MCF 10A (cell line): ENCODE results near the gene SPACDR. TPM values are rescaled to one million over a fixed set of nuclear protein-coding genes. Genes with fewer than 3 reads are reported as not detected.

ENCODE experiments used
- BruUV-seq: library from RNA; stranded (reverse); fragments of 400-500 nt; replicated peaks from 2 replicates; lab custom pipeline; 2021; lab: Mats Ljungman, UMichigan
- CTCF ChIA-PET: fragments of 300-600 bp; sonication (Branson Sonifier 250); formaldehyde crosslinking; extraction: SDS; loops from one replicate; lab custom pipeline; 2021; ENCODE audit warnings: antibody characterized with exemption, inconsistent platforms; lab: Yijun Ruan, JAX
- POLR2A ChIA-PET: fragments of 300-600, 350-650 bp; sonication (Branson Sonifier 250); formaldehyde crosslinking; extraction: SDS; loops from one replicate; lab custom pipeline; 2020; ENCODE audit warnings: antibody characterized with exemption, inconsistent platforms; lab: Yijun Ruan, JAX
- DNase-seq: peaks from one replicate; pipeline ENCODE4 v3.0.0-alpha.2; 2018; ENCODE audit not compliant: unreplicated experiment
- H3K27ac Mint-ChIP-seq: one replicate; pipeline ENCODE4 v1.8.0; 2022; ENCODE audit warnings: mild to moderate bottlenecking, low read depth, mixed read lengths; ENCODE audit not compliant: unreplicated experiment
- H3K27me3 Mint-ChIP-seq: one replicate; pipeline ENCODE4 v1.8.0; 2022; ENCODE audit warnings: mixed read lengths; ENCODE audit not compliant: insufficient read depth, unreplicated experiment
- H3K36me3 Mint-ChIP-seq: one replicate; pipeline ENCODE4 v1.8.0; 2022; ENCODE audit warnings: mild to moderate bottlenecking, moderate library complexity, mixed read lengths; ENCODE audit not compliant: insufficient read depth, unreplicated experiment
- H3K4me1 Mint-ChIP-seq: one replicate; pipeline ENCODE4 v1.8.0; 2022; ENCODE audit warnings: mixed read lengths; ENCODE audit not compliant: insufficient read depth, unreplicated experiment
- H3K4me3 Mint-ChIP-seq: one replicate; pipeline ENCODE4 v1.8.0; 2022; ENCODE audit warnings: mild to moderate bottlenecking, moderate library complexity, mixed read lengths; ENCODE audit not compliant: unreplicated experiment
- H3K9me3 Mint-ChIP-seq: one replicate; pipeline ENCODE4 v1.8.0; 2022; ENCODE audit warnings: mixed read lengths; ENCODE audit not compliant: unreplicated experiment
- intact Hi-C: fragments of 100-400 bp; cut with micrococcal nuclease; formaldehyde crosslinking; loops from 2 replicates; pipeline ENCODE4 v1.14.1; 2022
- total RNA-seq: library from RNA; stranded (reverse); gene quantifications from 2 replicates; pipeline ENCODE4 v1.2.3, GENCODE V29; 2022
- TF ChIP-seq, protein P1 (sequence below): fragments of 200-600 bp; IDR thresholded peaks from one replicate; pipeline ENCODE4 v1.8.0; 2022; ENCODE audit warnings: antibody characterized with exemption, mild to moderate bottlenecking; ENCODE audit not compliant: unreplicated experiment

Gene SPACDR
- total RNA-seq, 1 experiment from 2014 or later: 0.49 TPM

GRCh38 chr7:100472121-100472851 lies 8.2 kb upstream of the SPACDR start:
- no peak for DNase-seq
- no peak overlapping the region for H3K4me3 Mint-ChIP-seq
- ChIA-PET CTCF (interaction anchor here (0.6 to 3.0 kb wide), 2 partner anchors 84 to 88 kb away, joined by 3 to 12 read pairs; no protein-coding TSS in a partner anchor), POLR2A (interaction anchor here (0.6 kb wide), 1 partner anchor 82 kb away, joined by 3 read pairs; no protein-coding TSS in a partner anchor)
- no peaks in the 10 kb centered on the region for H3K27me3 Mint-ChIP-seq
- H3K4me1 Mint-ChIP-seq: peaks cover 12% of the 10 kb centered on the region
- no TSS peak for BruUV-seq
- H3K9me3 Mint-ChIP-seq: no peaks in the 10 kb centered on the region
- H3K27ac Mint-ChIP-seq: no peak overlapping the region
- H3K36me3 Mint-ChIP-seq: peaks cover 17% of the 10 kb centered on the region
- intact Hi-C loops: no loop called here
- TF ChIP-seq, protein P1, sequence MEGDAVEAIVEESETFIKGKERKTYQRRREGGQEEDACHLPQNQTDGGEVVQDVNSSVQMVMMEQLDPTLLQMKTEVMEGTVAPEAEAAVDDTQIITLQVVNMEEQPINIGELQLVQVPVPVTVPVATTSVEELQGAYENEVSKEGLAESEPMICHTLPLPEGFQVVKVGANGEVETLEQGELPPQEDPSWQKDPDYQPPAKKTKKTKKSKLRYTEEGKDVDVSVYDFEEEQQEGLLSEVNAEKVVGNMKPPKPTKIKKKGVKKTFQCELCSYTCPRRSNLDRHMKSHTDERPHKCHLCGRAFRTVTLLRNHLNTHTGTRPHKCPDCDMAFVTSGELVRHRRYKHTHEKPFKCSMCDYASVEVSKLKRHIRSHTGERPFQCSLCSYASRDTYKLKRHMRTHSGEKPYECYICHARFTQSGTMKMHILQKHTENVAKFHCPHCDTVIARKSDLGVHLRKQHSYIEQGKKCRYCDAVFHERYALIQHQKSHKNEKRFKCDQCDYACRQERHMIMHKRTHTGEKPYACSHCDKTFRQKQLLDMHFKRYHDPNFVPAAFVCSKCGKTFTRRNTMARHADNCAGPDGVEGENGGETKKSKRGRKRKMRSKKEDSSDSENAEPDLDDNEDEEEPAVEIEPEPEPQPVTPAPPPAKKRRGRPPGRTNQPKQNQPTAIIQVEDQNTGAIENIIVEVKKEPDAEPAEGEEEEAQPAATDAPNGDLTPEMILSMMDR: no peak

DNA sequence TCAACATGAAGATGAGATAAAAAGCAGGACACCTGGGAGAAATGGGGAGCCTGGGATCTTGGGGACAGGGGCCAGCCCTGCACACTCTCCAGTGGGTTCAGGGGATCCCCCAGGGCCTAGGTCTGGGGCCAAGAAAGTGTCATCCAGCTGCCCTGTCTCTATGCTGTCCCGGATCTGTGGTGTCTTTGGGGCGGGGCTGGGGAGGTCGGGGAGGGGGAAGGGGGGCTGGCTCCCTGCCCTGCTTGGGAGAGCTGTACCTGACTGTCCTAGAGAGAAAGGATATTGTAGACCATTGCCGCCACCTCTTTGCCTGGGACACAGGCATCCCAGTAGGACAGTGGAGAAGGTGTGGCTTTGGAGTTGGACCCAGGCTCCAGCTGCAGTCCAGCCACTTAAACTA lies 7.0 kb upstream of the SPACDR start:
- CTCF ChIA-PET: interaction anchor here (0.5 to 2.5 kb wide), 3 partner anchors 10 to 18 kb away, joined by 3 to 12 read pairs (median 10); partner anchors contain the start of gene NYAP1
- H3K27ac Mint-ChIP-seq: no peak overlapping the region
- intact Hi-C loops: no loop called here

DNA sequence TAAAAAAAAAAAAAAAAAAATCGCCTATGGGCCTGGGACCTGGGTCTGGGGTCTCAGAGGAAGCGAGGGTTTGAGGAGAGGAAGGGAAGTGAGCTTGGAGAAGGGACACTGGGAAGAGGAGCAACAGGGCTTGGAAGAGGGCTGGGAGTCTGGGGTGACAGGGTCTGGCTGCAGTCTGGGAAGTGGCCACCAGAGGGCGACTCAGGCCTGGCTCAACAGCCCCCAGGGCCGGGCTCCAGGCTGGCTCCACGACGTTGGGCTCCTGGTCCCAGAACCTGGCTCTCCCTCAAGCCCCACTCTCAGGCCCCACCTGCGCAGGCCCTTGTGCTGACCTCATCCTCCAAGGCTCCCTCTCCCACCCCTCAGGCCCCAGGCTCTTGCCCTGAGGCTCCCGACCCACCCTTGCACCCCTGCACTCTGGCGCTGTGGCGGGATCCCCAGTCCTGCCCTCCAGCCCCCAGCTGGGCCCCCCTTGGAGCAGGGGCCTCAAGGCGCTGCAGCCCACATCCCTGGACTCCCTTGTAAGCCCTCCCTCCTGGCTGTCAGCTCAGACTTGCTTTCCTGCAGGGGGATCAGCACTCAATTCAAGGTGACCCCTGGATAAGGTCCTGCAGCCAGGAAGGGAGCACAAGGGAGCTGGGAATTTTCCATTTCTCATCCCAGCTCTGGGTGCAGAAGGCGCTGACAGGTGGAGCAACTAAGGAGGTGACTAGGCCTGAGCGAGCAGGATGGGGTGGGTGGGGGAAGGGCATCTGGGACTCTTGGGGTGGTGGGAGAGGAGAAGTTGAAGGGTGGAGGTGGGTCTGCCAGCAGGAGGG lies 5.4 kb upstream of the SPACDR start:
- TF ChIP-seq, protein P1: peak; percentile 94
- H3K36me3 Mint-ChIP-seq: peaks cover 16% of the 10 kb centered on the region
- no peaks in the 10 kb centered on the region for H3K27me3 Mint-ChIP-seq
- intact Hi-C loops: loop anchor here (1.0 to 5.0 kb wide), 2 partner anchors 90 to 223 kb away; partner anchors contain the start of gene GIGYF1
- peaks cover 5% of the 10 kb centered on the region for H3K4me1 Mint-ChIP-seq
- H3K4me3 Mint-ChIP-seq: no peak overlapping the region
- no peaks in the 10 kb centered on the region for H3K9me3 Mint-ChIP-seq
- H3K27ac Mint-ChIP-seq: no peak overlapping the region
- ChIA-PET POLR2A (interaction anchor here (0.6 to 1.1 kb wide), 4 partner anchors 10 to 139 kb away, joined by 3 read pairs; partner anchors contain the start of gene TSC22D4), CTCF (interaction anchor here (0.6 to 4.2 kb wide), 39 partner anchors 8 to 1014 kb away, joined by 3 to 95 read pairs (median 4); partner anchors contain the start of genes FBXO24, NYAP1, POP7 and SRRT)
- peak; percentile 64 for DNase-seq
- BruUV-seq: no TSS peak

More for the DNA sequence above, 7.0 kb upstream of the SPACDR start:
- POLR2A ChIA-PET: interaction anchor here (0.9 kb wide), 1 partner anchor 89 kb away, joined by 3 read pairs; no protein-coding TSS in a partner anchor
- no peak for DNase-seq
- H3K4me3 Mint-ChIP-seq: no peak overlapping the region
- TF ChIP-seq, protein P1: no peak
- H3K36me3 Mint-ChIP-seq: peaks cover 17% of the 10 kb centered on the region
- H3K9me3 Mint-ChIP-seq: no peaks in the 10 kb centered on the region
- H3K4me1 Mint-ChIP-seq: peaks cover 5% of the 10 kb centered on the region
- H3K27me3 Mint-ChIP-seq: no peaks in the 10 kb centered on the region
- BruUV-seq: no TSS peak
